GM21515 (cell line): ENCODE data around the gene DLAT.
"Not testable (repeated sequence)": the region's sequence is repeated elsewhere in the genome, so short reads cannot be mapped to it uniquely, and the experiment has no call there.

Experiments used
- ATAC-seq: cut with Tn5 transposase; IDR thresholded peaks from one replicate; pipeline ENCODE4 v1.9.1; 2021; ENCODE audit not compliant: unreplicated experiment

The DLAT gene

GRCh38 chr11:112024773-112025678, at the start of gene DLAT:
TSS of gene DLAT (plus strand) at chr11:112025408. CDS start at chr11:112025473, 65 bp downstream.
- peak; percentile 75 for ATAC-seq

DNA sequence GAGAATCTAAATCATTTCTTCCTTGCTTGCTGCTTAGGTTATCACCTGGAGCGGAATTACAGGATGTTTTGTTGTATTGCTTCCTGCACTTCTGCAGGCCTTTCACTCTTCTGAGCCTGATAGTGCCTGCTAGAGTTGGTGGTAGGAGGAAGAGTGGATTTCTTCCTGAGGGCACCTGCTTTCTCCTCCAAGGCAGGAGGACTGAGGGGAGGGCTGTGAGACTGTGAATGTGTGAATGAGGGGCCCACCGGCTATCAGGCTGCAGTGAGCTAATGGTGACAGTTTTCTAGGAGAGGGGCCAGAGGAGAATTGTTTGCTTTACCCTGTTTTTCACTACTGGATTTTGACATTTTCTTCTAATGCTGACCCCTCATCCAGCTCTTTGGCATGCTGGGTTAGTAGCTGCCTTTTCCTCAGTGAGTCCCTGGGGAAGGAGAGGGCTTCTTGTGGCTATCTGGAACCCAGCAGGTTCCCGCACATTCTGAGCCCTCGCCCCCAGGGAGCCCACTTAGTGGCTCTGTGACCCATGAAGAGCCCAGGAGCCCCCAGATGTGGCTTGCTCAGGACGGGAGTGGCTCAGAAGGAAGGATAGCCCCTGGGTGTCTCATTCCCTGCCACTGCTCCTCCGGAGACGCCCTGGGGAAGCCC, 49.0 kb upstream of the DLAT start:
- ATAC-seq, result no peak

- ATAC-seq, result no peak
Measured at GRCh38 chr11:111976767-111977145, 48.5 kb upstream of the DLAT start.

- no peak for ATAC-seq
Measured at GRCh38 chr11:111977146-111978027, 47.8 kb upstream of the DLAT start.

GRCh38 chr11:111978028-111978771, 47.0 kb upstream of the DLAT start:
- no peak for ATAC-seq

DNA sequence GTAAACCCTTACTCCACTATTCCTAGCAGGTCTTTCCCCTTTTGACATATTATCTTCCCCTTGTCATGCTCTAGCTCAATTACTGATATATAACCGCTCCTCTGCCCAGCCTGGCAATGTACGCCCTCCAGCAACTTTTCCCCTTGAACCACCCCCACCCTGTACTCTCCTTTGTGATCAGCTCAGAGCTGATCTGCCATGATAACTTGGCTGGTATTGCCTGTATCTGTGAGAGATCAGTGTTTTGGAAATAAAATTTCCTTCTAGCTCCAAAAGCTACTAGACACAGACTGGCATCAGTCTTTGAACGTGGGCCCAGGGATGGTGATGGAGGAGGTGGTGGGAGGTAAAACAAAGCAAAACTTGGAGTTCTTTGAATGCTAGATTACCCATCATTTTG, 45.1 kb upstream of the DLAT start:
- ATAC-seq, result no peak

DNA sequence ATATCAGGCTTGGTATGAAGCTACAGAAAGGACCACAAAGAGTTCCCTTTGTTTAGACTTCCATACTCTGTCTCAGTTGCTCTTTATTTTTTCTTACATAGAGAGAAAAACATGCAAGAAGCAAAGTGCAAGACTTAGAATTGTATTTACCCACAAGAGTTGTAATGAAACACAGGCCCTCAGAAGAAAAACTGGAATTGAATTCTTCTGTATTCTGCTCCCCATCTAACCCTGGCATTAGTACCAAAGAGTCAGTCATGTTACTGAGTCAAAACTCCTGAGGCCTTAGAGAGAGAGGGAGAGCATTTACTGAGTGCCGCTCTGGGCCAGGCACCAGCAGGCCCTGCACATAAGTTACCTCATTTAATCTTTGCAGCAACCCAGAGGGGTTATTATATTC, 43.9 kb upstream of the DLAT start:
- no peak for ATAC-seq

- ATAC-seq, result peak; percentile 71
Measured at GRCh38 chr11:111982019-111982464, 43.2 kb upstream of the DLAT start.

GRCh38 chr11:111982541-111983186, 42.5 kb upstream of the DLAT start:
- ATAC-seq, result no peak

- ATAC-seq, result no peak
Measured at GRCh38 chr11:111983187-111983986, 41.8 kb upstream of the DLAT start.

GRCh38 chr11:111986589-111986988, 38.6 kb upstream of the DLAT start:
- no peak for ATAC-seq

DNA sequence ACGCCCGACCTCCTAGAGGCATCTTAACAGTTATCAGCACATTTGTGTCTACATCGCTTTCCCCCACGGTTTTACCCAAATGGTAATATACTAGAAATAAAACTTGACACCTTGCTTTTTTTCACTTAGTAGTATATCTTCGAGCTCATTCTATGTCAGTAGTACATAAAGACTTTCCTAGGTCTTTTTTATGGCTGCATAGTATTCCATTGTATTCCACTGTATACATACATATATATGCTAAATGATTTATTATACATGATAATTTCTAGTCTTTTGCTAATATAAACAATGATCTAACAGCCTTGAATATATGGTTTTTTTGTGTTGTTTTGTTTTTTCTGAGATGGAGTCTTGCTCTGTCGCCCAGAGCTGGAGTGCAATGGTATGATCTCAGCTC, 34.8 kb upstream of the DLAT start:
- no peak for ATAC-seq

GRCh38 chr11:111992206-111992855, 32.9 kb upstream of the DLAT start:
- ATAC-seq, result no peak

GRCh38 chr11:111996129-111996528, 29.1 kb upstream of the DLAT start:
- no peak for ATAC-seq

DNA sequence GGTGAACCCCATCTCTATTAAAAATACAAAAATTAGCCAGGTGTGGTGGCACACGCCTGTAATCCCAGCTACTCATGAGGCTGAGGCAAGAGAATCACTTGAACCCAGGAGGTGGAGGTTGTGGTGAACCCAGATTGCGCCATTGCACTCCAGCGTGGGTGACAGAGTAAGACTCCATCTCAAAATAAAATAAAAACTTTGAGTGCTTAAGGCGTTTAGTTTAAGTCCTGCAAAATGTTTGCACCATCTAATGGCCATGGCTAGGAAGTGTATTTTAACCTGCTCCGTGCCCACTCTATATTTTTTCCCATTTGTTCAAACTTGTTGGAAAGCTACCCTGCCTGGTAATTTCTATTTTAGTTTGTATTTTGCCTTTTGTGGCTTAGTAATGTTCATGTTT, 28.5 kb upstream of the DLAT start:
- ATAC-seq, result not testable (repeated sequence)

DNA sequence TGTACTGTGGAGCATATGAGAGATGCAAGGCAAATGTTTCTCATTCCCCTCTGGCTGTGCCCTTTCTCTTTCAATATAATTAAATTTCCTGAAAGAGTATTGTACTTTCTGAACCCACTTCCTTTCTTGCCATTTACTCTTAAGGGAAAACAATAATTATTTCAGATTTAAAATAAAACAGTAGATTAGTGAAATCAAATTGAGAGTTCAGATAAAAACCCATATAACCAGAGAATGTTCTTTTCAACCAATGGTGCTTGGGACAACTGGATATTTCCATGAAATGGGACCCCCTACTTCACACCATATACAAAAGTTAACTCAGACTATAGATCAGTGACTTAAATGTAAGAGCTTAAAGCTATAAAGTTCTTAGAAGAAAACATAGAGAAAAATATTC, 26.1 kb upstream of the DLAT start:
- no peak for ATAC-seq

GRCh38 chr11:112000703-112001102, 24.5 kb upstream of the DLAT start:
- no peak for ATAC-seq

GRCh38 chr11:112002491-112003216, 22.6 kb upstream of the DLAT start:
- ATAC-seq, result no peak
